GM12891 (cell line): Measurements from ENCODE around the gene MAP2K4.

Source experiments
- POLR2A ChIP-seq: IDR thresholded peaks from 2 replicates; pipeline ENCODE4 v1.6.1; 2011; ENCODE audit warnings: low read depth, low read length, control low read depth
- POLR2AphosphoS5 ChIP-seq: IDR thresholded peaks from 2 replicates; pipeline ENCODE4 v1.6.1; 2011; ENCODE audit warnings: low read depth, low read length, control low read depth
- SPI1 ChIP-seq: IDR thresholded peaks from 2 replicates; pipeline ENCODE4 v1.6.1; 2011; ENCODE audit warnings: low read depth, low read length, control low read depth
- TAF1 ChIP-seq: IDR thresholded peaks from 2 replicates; pipeline ENCODE4 v1.6.1; 2011; ENCODE audit warnings: low read depth, low read length, control low read depth

DNA sequence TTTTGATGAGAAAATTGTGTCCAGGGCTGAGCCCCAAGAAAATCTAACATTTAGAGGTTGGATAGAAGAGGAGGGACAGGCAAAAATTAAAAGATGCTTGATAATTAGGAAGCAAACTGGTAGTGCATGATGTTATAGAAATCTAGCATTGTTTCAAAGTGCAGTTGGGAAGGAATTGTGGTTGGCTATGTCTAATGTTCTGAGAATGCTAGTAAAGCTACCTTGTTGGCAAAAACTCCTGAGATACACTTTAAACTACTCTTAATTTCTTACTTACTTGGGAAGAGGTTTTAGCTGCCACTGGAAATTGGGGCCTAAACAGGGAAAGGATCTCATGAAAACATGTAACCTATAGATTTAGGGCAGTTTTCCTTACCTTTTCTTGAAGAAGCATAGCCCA, 48.3 kb downstream of the MAP2K4 start:
- no peak for TF ChIP-seq POLR2A
- TF ChIP-seq POLR2AphosphoS5, result no peak
- TF ChIP-seq TAF1, result no peak
- no peak for TF ChIP-seq SPI1
